ENCODE measurements around the gene USP30.

DNA sequence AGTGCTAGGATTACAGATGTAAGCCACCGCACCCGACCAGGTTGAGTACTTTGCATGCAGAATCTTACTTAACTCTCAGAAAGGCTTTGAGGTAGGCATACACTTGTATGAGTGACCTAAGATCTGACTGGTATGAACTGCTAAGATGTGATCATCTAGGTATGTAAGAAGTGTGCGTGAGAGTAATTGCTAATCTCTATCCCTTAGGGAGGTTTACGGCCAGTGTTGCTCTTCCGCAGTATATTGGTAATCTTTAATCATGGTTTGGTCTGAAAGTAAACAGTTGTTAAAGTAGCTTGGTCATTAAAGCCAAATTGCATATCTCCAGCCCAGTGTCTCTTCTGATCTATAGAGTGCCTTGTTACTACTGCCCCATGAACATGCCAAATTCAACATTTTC lies 52.8 kb downstream of the USP30 start:
- TF ChIP-seq, protein P1, sequence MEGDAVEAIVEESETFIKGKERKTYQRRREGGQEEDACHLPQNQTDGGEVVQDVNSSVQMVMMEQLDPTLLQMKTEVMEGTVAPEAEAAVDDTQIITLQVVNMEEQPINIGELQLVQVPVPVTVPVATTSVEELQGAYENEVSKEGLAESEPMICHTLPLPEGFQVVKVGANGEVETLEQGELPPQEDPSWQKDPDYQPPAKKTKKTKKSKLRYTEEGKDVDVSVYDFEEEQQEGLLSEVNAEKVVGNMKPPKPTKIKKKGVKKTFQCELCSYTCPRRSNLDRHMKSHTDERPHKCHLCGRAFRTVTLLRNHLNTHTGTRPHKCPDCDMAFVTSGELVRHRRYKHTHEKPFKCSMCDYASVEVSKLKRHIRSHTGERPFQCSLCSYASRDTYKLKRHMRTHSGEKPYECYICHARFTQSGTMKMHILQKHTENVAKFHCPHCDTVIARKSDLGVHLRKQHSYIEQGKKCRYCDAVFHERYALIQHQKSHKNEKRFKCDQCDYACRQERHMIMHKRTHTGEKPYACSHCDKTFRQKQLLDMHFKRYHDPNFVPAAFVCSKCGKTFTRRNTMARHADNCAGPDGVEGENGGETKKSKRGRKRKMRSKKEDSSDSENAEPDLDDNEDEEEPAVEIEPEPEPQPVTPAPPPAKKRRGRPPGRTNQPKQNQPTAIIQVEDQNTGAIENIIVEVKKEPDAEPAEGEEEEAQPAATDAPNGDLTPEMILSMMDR (IDR thresholded peaks at IDR 0.05) = no peak
- no peak for TF ChIP-seq POLR2AphosphoS5 (IDR thresholded peaks at IDR 0.05)
- no peak for TF ChIP-seq POLR2A (IDR thresholded peaks at IDR 0.05)
